H1 (cell line): ENCODE results near the gene PKD1L1. TPM values are rescaled to one million over a fixed set of nuclear protein-coding genes. Genes with fewer than 3 reads are reported as not detected.

Source experiments
- CTCF ChIA-PET: fragments of 300-600 bp; sonication (Branson Sonifier 250); formaldehyde crosslinking; loops from one replicate; lab custom pipeline; 2021; ENCODE audit not compliant: partially characterized antibody; lab: Charles Lee
- POLR2A ChIA-PET: fragments of 300-600 bp; sonication (Branson Sonifier 250); formaldehyde crosslinking; loops from one replicate; lab custom pipeline; 2021; ENCODE audit warnings: inconsistent platforms; ENCODE audit not compliant: partially characterized antibody; lab: Charles Lee
- DNase-seq, 2 experiments: peaks; one replicate each; pipeline versions ENCODE4 v3.0.0 to v3.0.0-alpha.2; 2010 to 2022; ENCODE audit warnings: low spot score in 2 of 2, low read depth in 1 of 2, mixed read lengths in 1 of 2
- FAIRE-seq: peaks from 2 replicates; lab custom pipeline; 2011; peaks lifted over from hg19 to GRCh38; lab: Jason Lieb, UNC
- H2AFZ ChIP-seq: 2 replicates; pipeline ENCODE4 v1.8.1; 2012; ENCODE audit warnings: low read length, inconsistent platforms
- H2AK5ac ChIP-seq: 2 replicates; pipeline ENCODE4 v1.6.1; 2013; ENCODE audit warnings: low read depth, low read length
- H2BK120ac ChIP-seq: replicated peaks from 2 replicates; pipeline ENCODE3; 2013; ENCODE audit warnings: low read depth, low read length, inconsistent platforms
- H2BK12ac ChIP-seq: 2 replicates; pipeline ENCODE4 v1.6.1; 2013; ENCODE audit warnings: low read depth, low read length
- H2BK15ac ChIP-seq: 2 replicates; pipeline ENCODE4 v1.6.1; 2013; ENCODE audit warnings: low read length
- H2BK20ac ChIP-seq: 2 replicates; pipeline ENCODE4 v1.6.1; 2013; ENCODE audit warnings: low read length
- H2BK5ac ChIP-seq: 2 replicates; pipeline ENCODE4 v1.6.1; 2013; ENCODE audit warnings: low read depth, low read length
- H3K14ac ChIP-seq: 2 replicates; pipeline ENCODE4 v1.6.1; 2013; ENCODE audit warnings: inconsistent platforms; ENCODE audit not compliant: insufficient read length
- H3K18ac ChIP-seq: 2 replicates; pipeline ENCODE4 v1.6.1; 2013; ENCODE audit warnings: low read length; ENCODE audit errors: extremely low read depth
- H3K23ac ChIP-seq: 2 replicates; pipeline ENCODE4 v1.6.1; 2013; ENCODE audit warnings: inconsistent platforms; ENCODE audit not compliant: insufficient read length
- H3K23me2 ChIP-seq: 2 replicates; pipeline ENCODE4 v1.6.1; 2013; ENCODE audit warnings: low read depth, low read length
- H3K27ac ChIP-seq: 2 replicates; pipeline ENCODE4 v1.6.1; 2011; ENCODE audit warnings: low read depth, low read length, inconsistent platforms
- H3K27me3 ChIP-seq, 4 experiments: replicated peaks in 1 of 4; 1 replicate in 1 of 4; 2 replicates in 3 of 4; pipeline versions ENCODE4 v1.6.1 to v1.8.1; 2011 to 2013; ENCODE audit warnings: low read length in 3 of 4, mild to moderate bottlenecking in 3 of 4, inconsistent platforms in 2 of 4, mixed read lengths in 2 of 4, moderate library complexity in 1 of 4; ENCODE audit not compliant: control insufficient read depth in 3 of 4, insufficient read depth in 3 of 4; ENCODE audit errors: extremely low read depth in 1 of 4
- H3K36me3 ChIP-seq, 4 experiments: 2 replicates each; pipeline versions ENCODE4 v1.6.1 to v1.8.1; 2011 to 2013; ENCODE audit warnings: mild to moderate bottlenecking in 4 of 4, low read length in 3 of 4, moderate library complexity in 2 of 4, control low read depth in 1 of 4, inconsistent platforms in 1 of 4; ENCODE audit not compliant: insufficient read depth in 4 of 4, control insufficient read depth in 2 of 4
- H3K4ac ChIP-seq: replicated peaks from 2 replicates; pipeline ENCODE3; 2013; ENCODE audit warnings: low read length, low read depth, mixed read lengths, inconsistent platforms; ENCODE audit not compliant: insufficient read length
- H3K4me1 ChIP-seq, 4 experiments: replicated peaks in 1 of 4; 1 replicate in 1 of 4; 2 replicates in 3 of 4; pipeline versions ENCODE4 v1.6.1 to v1.8.1; 2011 to 2013; ENCODE audit warnings: low read length in 3 of 4, inconsistent platforms in 2 of 4, mixed read lengths in 1 of 4; ENCODE audit not compliant: insufficient read depth in 4 of 4, control insufficient read depth in 3 of 4
- H3K4me2 ChIP-seq, 2 experiments: 2 replicates each; pipeline versions ENCODE4 v1.6.1 to v1.8.1; 2011 to 2013; ENCODE audit warnings: low read depth in 2 of 2, low read length in 2 of 2, control low read depth in 1 of 2, inconsistent platforms in 1 of 2, mild to moderate bottlenecking in 1 of 2; ENCODE audit not compliant: insufficient read depth in 1 of 2
- H3K4me3 ChIP-seq, 4 experiments: fragments of 200-600, 300-600 bp in 1 of 4; sonication (generic), shearing (Covaris generic), sonication (Bioruptor Twin) in 1 of 4; 2 replicates each; pipeline versions ENCODE4 v1.5.1 to v1.8.1; 2011 to 2016; ENCODE audit warnings: low read length in 4 of 4, low read depth in 3 of 4, control low read depth in 2 of 4, inconsistent platforms in 2 of 4, mild to moderate bottlenecking in 2 of 4, mixed read lengths in 1 of 4, moderate library complexity in 1 of 4; ENCODE audit not compliant: insufficient read depth in 2 of 4; ENCODE audit errors: extremely low read depth in 1 of 4
- H3K56ac ChIP-seq: replicated peaks from 2 replicates; pipeline ENCODE3; 2013; ENCODE audit warnings: low read depth, mild to moderate bottlenecking, mixed read lengths, low read length, inconsistent platforms; ENCODE audit not compliant: insufficient read length
- H3K79me1 ChIP-seq: 2 replicates; pipeline ENCODE4 v1.6.1; 2013; ENCODE audit warnings: low read depth, low read length, control low read depth
- H3K79me2 ChIP-seq, 2 experiments: 2 replicates each; pipeline versions ENCODE4 v1.6.1 to v1.8.1; 2012 to 2013; ENCODE audit warnings: low read length in 2 of 2, mild to moderate bottlenecking in 2 of 2, inconsistent platforms in 1 of 2; ENCODE audit not compliant: insufficient read depth in 2 of 2, control insufficient read depth in 1 of 2
- H3K9ac ChIP-seq, 4 experiments: replicated peaks in 1 of 4; 1 replicate in 1 of 4; 2 replicates in 3 of 4; pipeline versions ENCODE4 v1.6.1 to v1.8.1; 2011 to 2013; ENCODE audit warnings: low read depth in 3 of 4, low read length in 3 of 4, control low read depth in 2 of 4, mild to moderate bottlenecking in 2 of 4, moderate library complexity in 2 of 4, inconsistent platforms in 1 of 4; ENCODE audit errors: extremely low read depth in 1 of 4
- H3K9me3 ChIP-seq, 2 experiments: 2 replicates each; pipeline versions ENCODE4 v1.6.1 to v1.8.1; 2012 to 2013; ENCODE audit warnings: mild to moderate bottlenecking in 2 of 2, moderate library complexity in 2 of 2, control low read depth in 1 of 2, inconsistent platforms in 1 of 2, low read depth in 1 of 2, low read length in 1 of 2, mixed read lengths in 1 of 2; ENCODE audit not compliant: insufficient read depth in 2 of 2
- H4K20me1 ChIP-seq, 2 experiments: replicated peaks in 1 of 2; 2 replicates each; pipeline versions ENCODE3 to v1.8.1; 2011 to 2013; ENCODE audit warnings: inconsistent platforms in 2 of 2, low read length in 2 of 2, mild to moderate bottlenecking in 1 of 2; ENCODE audit not compliant: insufficient read depth in 2 of 2, control insufficient read depth in 1 of 2
- H4K5ac ChIP-seq: 2 replicates; pipeline ENCODE4 v1.6.1; 2013; ENCODE audit warnings: low read length, low read depth, mixed read lengths, inconsistent platforms; ENCODE audit not compliant: insufficient read length
- H4K8ac ChIP-seq: 2 replicates; pipeline ENCODE4 v1.8.0; 2013; ENCODE audit warnings: mild to moderate bottlenecking, moderate library complexity, low read length, inconsistent platforms; ENCODE audit not compliant: insufficient read depth; ENCODE audit errors: extremely low read depth
- H4K91ac ChIP-seq: replicated peaks from 2 replicates; pipeline ENCODE3; 2013; ENCODE audit warnings: low read length, mixed read lengths, inconsistent platforms; ENCODE audit not compliant: insufficient read length
- CTBP2 ChIP-seq: IDR thresholded peaks from 2 replicates; pipeline ENCODE4 v1.7.0; 2011; ENCODE audit warnings: borderline replicate concordance, mild to moderate bottlenecking, moderate library complexity, mixed read lengths, low read length; ENCODE audit not compliant: insufficient read depth, insufficient read length
- RAD21 ChIP-seq, 2 experiments: IDR thresholded peaks in 1 of 2; conservative IDR thresholded peaks in 1 of 2; 2 replicates each; pipeline ENCODE4 v1.6.1; 2011; ENCODE audit warnings: low read depth in 2 of 2, low read length in 2 of 2, improper control_type of control experiment in 1 of 2, inconsistent platforms in 1 of 2, mild to moderate bottlenecking in 1 of 2, moderate library complexity in 1 of 2
- WGBS, 2 experiments: shearing (Covaris generic) in 1 of 2; methylation state at CpG; one replicate each; pipeline versions ENCODE4 v1.1.6 to v1.1.7; 2013 to 2015; ENCODE audit warnings: low lambda C conversion rate in 2 of 2, mixed read lengths in 2 of 2, inconsistent platforms in 1 of 2, low coverage in 1 of 2, missing lambda C conversion rate in 1 of 2; ENCODE audit not compliant: insufficient replicate concordance in 2 of 2, insufficient coverage in 1 of 2, insufficient read length in 1 of 2; ENCODE audit errors: extremely low coverage in 1 of 2, missing lambda C conversion rate in 1 of 2; 5-methylcytosine and 5-hydroxymethylcytosine counted together
- polyA plus RNA-seq, 7 experiments: library from polyadenylated mRNA; depleted of rRNA in 3 of 7; stranded (reverse) in 5 of 7; unstranded in 2 of 7; fragments of >200 nt in 5 of 7; fragments of 200-250 nt in 2 of 7; gene quantifications; 1 replicate in 5 of 7; 2 replicates in 1 of 7; 4 replicates in 1 of 7; pipeline versions ENCODE4 v1.2.1 to v1.2.3, GENCODE V29; 2011 to 2013; ENCODE audit warnings: missing spikeins in 2 of 7, mixed read lengths in 2 of 7
- total RNA-seq: library from RNA; stranded (reverse); fragmentation: NEBNext Ultra II Directional; extraction: Animal tissue kit (Norgen Biotek cat#: 25700); gene quantifications from 2 replicates; pipeline ENCODE4 v1.2.1, GENCODE V29; 2021
- TF ChIP-seq, protein P1 (sequence below): IDR thresholded peaks from 2 replicates; pipeline ENCODE4 v1.6.1; 2012; ENCODE audit warnings: inconsistent platforms

PKD1L1 gene
- total and polyA plus RNA-seq, 2 of the 8 experiments (the other 6 are each of a cell fraction or from before 2014, with no cell fraction given), result 0.22 to 0.35 TPM

DNA sequence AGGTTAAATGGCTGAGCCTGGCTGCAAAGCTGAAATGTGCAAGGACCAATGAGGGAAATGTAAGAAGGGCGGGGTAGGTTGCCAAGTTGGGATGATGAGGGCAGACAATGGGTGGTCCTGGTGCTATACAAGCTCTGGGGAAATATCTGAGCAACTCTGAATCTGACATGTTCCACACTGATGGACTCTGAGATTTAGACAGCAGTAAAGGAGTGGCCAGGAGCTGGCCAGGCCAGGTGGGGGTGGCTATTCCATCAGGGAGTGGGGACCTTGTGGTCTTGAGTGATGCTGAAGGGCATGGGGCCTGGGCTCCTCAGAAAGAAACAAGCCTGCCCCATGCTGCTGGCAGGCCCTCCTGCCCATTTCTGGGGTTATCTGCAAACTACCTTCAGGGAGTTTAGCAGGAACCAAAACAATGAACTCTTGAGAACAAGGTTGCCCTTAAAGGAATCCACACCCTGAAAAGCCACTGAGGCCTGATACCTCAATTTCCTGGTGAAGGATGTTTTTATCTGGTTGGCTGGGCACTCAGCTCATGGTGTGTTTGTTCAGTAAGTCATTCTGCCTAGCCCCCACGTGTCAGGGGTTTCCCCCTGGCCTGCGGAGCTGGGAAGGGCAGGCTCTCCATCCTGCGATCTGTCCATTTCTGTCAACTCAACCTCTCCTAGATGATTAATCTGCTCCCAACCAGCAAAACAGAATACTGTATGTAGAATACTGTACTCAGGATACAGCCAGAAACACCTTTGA lies 223.1 kb downstream of the PKD1L1 start:
- Histone ChIP-seq H3K27ac (no peak overlapping the region), H2AK5ac (no peak overlapping the region), H2BK120ac (no peak overlapping the region), H3K9me3 (no peaks in the 10 kb centered on the region), H3K4me2 (peak overlapping the region in 1 of 2 experiments; percentile 16; a peak in 1 of 4 replicates), H3K9ac (no peak overlapping the region), H3K4me3 (peak overlapping the region in 1 of 4 experiments; percentile 8; a peak in 1 of 8 replicates), H2BK12ac (peak overlapping the region; percentile 79; the same call in 1 of the 2 replicates), H4K5ac (no peak overlapping the region), H4K91ac (peak overlapping the region; percentile 36), H2BK20ac (no peak overlapping the region), H4K8ac (no peak overlapping the region; the same call in 1 of the 2 replicates), H3K4me1 (peaks cover 0 to 14% (median 7%) of the 10 kb centered on the region in 4 experiments; a peak in 6 of 7 replicates), H4K20me1 (no peaks in the 10 kb centered on the region), H3K79me2 (no peaks in the 10 kb centered on the region), H2BK5ac (peak overlapping the region; percentile 29; the same call in 1 of the 2 replicates), H3K23ac (no peak overlapping the region), H3K23me2 (no peaks in the 10 kb centered on the region), H3K79me1 (no peaks in the 10 kb centered on the region), H3K4ac (no peak overlapping the region), H3K18ac (no peak overlapping the region), H2AFZ (peak overlapping the region; percentile 43; the same call in 1 of the 2 replicates), H3K56ac (no peak overlapping the region), H3K27me3 (no peaks in the 10 kb centered on the region), H2BK15ac (no peak overlapping the region), H3K36me3 (no peaks in the 10 kb centered on the region), H3K14ac (no peak overlapping the region)
- FAIRE-seq (peak; percentile 7), DNase-seq (no peak)
- POLR2A ChIA-PET, result no interaction called here
- 89% methylated on average over 4 of the region's 4 CpGs; no CpG with 5 or more reads in 1 of the 2 experiments for WGBS, 2 experiments
- CTCF ChIA-PET, result interaction anchor here (0.6 to 1.5 kb wide), 5 partner anchors 9 to 169 kb away, joined by 3 to 5 read pairs (median 4); no protein-coding TSS in a partner anchor
- TF ChIP-seq CTBP2 (no peak), RAD21 (IDR thresholded peaks at IDR 0.05 in 1 of 2, conservative IDR thresholded peaks at IDR 0.05 in 1 of 2; ENCODE audit: low read depth in 2 of 2, low read length in 2 of 2) (no peak)
- TF ChIP-seq, protein P1, sequence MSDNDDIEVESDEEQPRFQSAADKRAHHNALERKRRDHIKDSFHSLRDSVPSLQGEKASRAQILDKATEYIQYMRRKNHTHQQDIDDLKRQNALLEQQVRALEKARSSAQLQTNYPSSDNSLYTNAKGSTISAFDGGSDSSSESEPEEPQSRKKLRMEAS, result no peak
